CD4-positive, alpha-beta T cell (primary cell): Measurements from ENCODE around the gene SORCS2. TPM values are rescaled to one million over a fixed set of nuclear protein-coding genes. Genes with fewer than 3 reads are reported as not detected.

Experiments
- ATAC-seq: fragments of 200-7000 bp; cut with Tn5 transposase; one replicate; pipeline ENCODE4 v1.10.0; 2022; ENCODE audit warnings: mild to moderate bottlenecking; ENCODE audit not compliant: poor library complexity
- CTCF ChIA-PET: fragments of 350-600 bp; sonication (Branson Sonifier 250); formaldehyde crosslinking; loops from one replicate; lab custom pipeline; 2021; ENCODE audit warnings: antibody characterized with exemption, inconsistent platforms; lab: Charles Lee
- POLR2A ChIA-PET: fragments of 350-600 bp; sonication (Branson Sonifier 250); formaldehyde crosslinking; loops from one replicate; lab custom pipeline; 2021; ENCODE audit warnings: antibody characterized with exemption, inconsistent platforms; lab: Charles Lee
- DNase-seq, 14 experiments: peaks; one replicate each; pipeline ENCODE4 v3.0.0-alpha.2; 2013 to 2020; ENCODE audit warnings: mixed read lengths in 2 of 14
- H3K27ac ChIP-seq, 2 donors: one replicate each; pipeline versions ENCODE4 v1.5.1 to v1.7.0; 2013; ENCODE audit warnings: low read length in 2 of 2, low read depth in 1 of 2, mild to moderate bottlenecking in 1 of 2
- H3K27me3 ChIP-seq, 2 experiments: 1 replicate in 1 of 2; 2 replicates in 1 of 2; pipeline versions ENCODE4 v1.6.1 to v1.7.0; 2013; ENCODE audit warnings: low read length in 2 of 2, control low read depth in 1 of 2, mild to moderate bottlenecking in 1 of 2, moderate library complexity in 1 of 2; ENCODE audit not compliant: insufficient read depth in 2 of 2, control insufficient read depth in 1 of 2
- H3K36me3 ChIP-seq: one replicate; pipeline ENCODE4 v1.6.1; 2013; ENCODE audit warnings: low read length, control low read depth; ENCODE audit not compliant: insufficient read depth
- H3K4me1 ChIP-seq: one replicate; pipeline ENCODE4 v1.6.1; 2013; ENCODE audit warnings: low read length, control low read depth; ENCODE audit not compliant: insufficient read depth
- H3K4me3 ChIP-seq: one replicate; pipeline ENCODE4 v1.5.1; 2013; ENCODE audit warnings: mild to moderate bottlenecking, low read length, moderate library complexity
- H3K9me3 ChIP-seq, 2 experiments: 1 replicate in 1 of 2; 2 replicates in 1 of 2; pipeline versions ENCODE4 v1.6.1 to v1.7.0; 2013; ENCODE audit warnings: low read length in 2 of 2, mild to moderate bottlenecking in 2 of 2, control low read depth in 1 of 2, moderate library complexity in 1 of 2; ENCODE audit not compliant: control insufficient read depth in 1 of 2, insufficient read depth in 1 of 2
- H3K27ac Mint-ChIP-seq: one replicate; pipeline ENCODE4 v1.8.0; 2020; ENCODE audit warnings: mixed read lengths
- H3K27me3 Mint-ChIP-seq: one replicate; pipeline ENCODE4 v1.8.0; 2021; ENCODE audit warnings: mixed read lengths
- H3K36me3 Mint-ChIP-seq: one replicate; pipeline ENCODE4 v1.8.0; 2021; ENCODE audit warnings: low read depth, mixed read lengths
- H3K4me1 Mint-ChIP-seq: one replicate; pipeline ENCODE4 v1.8.0; 2021; ENCODE audit warnings: low read depth, mixed read lengths
- H3K4me3 Mint-ChIP-seq: one replicate; pipeline ENCODE4 v1.8.0; 2020; ENCODE audit warnings: mild to moderate bottlenecking, mixed read lengths
- H3K9me3 Mint-ChIP-seq: one replicate; pipeline ENCODE4 v1.8.0; 2020; ENCODE audit warnings: mixed read lengths
- CTCF ChIP-seq: fragments of 200-600 bp; IDR thresholded peaks from one replicate; pipeline ENCODE4 v1.8.0; 2022; ENCODE audit warnings: antibody characterized with exemption, mild to moderate bottlenecking
- intact Hi-C, 2 experiments: fragments of 100-400 bp; cut with DNase I in 1 of 2; cut with micrococcal nuclease in 1 of 2; formaldehyde crosslinking; loops; one replicate each; pipeline versions ENCODE4 v1.15.1 to v1.9.0; 2023 to 2025; cut with DNase I, micrococcal nuclease
- total RNA-seq, 174 experiments: library from RNA in 2 of 174; stranded (reverse) in 2 of 174; gene quantifications; one replicate each; pipeline ENCODE4 v1.2.3 and lab custom pipeline; 2021 to 2026

The SORCS2 gene
- total RNA-seq, 2 experiments from 2014 or later, result not detected

GRCh38 chr4:7332216-7333023 lies 140.1 kb downstream of the SORCS2 start:
- Mint-ChIP-seq H3K27ac (no peak overlapping the region), H3K27me3 (no peaks in the 10 kb centered on the region), H3K36me3 (no peaks in the 10 kb centered on the region), H3K4me1 (no peaks in the 10 kb centered on the region), H3K9me3 (no peaks in the 10 kb centered on the region), H3K4me3 (no peak overlapping the region)
- H3K36me3 ChIP-seq, result no peaks in the 10 kb centered on the region
- no peak for ATAC-seq
- CTCF ChIA-PET, result no interaction called here
- intact Hi-C loops, result no loop called here
- H3K27me3 ChIP-seq, result no peaks in the 10 kb centered on the region
- no peak for TF ChIP-seq CTCF
- no peak for DNase-seq
- POLR2A ChIA-PET, result no interaction called here
- no peak overlapping the region for H3K4me3 ChIP-seq
- H3K27ac ChIP-seq, result no peak overlapping the region
- peaks cover 0 to 3% of the 10 kb centered on the region in 2 experiments for H3K9me3 ChIP-seq
- no peaks in the 10 kb centered on the region for H3K4me1 ChIP-seq

- ATAC-seq (no peak), DNase-seq (no peak)
- Histone ChIP-seq H3K27me3 (no peaks in the 10 kb centered on the region), H3K36me3 (no peaks in the 10 kb centered on the region), H3K9me3 (peaks cover 0 to 4% of the 10 kb centered on the region in 2 experiments), H3K4me3 (no peak overlapping the region), H3K4me1 (no peaks in the 10 kb centered on the region), H3K27ac (no peak overlapping the region)
- Mint-ChIP-seq H3K36me3 (no peaks in the 10 kb centered on the region), H3K4me1 (no peaks in the 10 kb centered on the region), H3K4me3 (no peak overlapping the region), H3K27ac (no peak overlapping the region), H3K9me3 (no peaks in the 10 kb centered on the region), H3K27me3 (peaks cover 3% of the 10 kb centered on the region)
- intact Hi-C loops, result no loop called here
- ChIA-PET POLR2A (no interaction called here), CTCF (no interaction called here)
- no peak for TF ChIP-seq CTCF
Measured at GRCh38 chr4:7333024-7333780, 140.9 kb downstream of the SORCS2 start.

- DNase-seq, result no peak
- intact Hi-C loops, result no loop called here
- no peak for TF ChIP-seq CTCF
Measured at GRCh38 chr4:7333801-7334421, 141.6 kb downstream of the SORCS2 start.

More at GRCh38 chr4:7333801-7334421, 141.6 kb downstream of the SORCS2 start:
- Histone ChIP-seq H3K9me3 (peaks cover 0 to 6% of the 10 kb centered on the region in 2 experiments), H3K4me3 (no peak overlapping the region), H3K36me3 (no peaks in the 10 kb centered on the region), H3K27ac (no peak overlapping the region), H3K27me3 (no peaks in the 10 kb centered on the region), H3K4me1 (no peaks in the 10 kb centered on the region)
- ATAC-seq, result no peak
- H3K36me3 Mint-ChIP-seq, result no peaks in the 10 kb centered on the region
- no peak overlapping the region for H3K4me3 Mint-ChIP-seq
- H3K4me1 Mint-ChIP-seq, result no peaks in the 10 kb centered on the region
- ChIA-PET POLR2A (no interaction called here), CTCF (no interaction called here)
- H3K27me3 Mint-ChIP-seq, result peaks cover 3% of the 10 kb centered on the region
- H3K27ac Mint-ChIP-seq, result no peak overlapping the region
- no peaks in the 10 kb centered on the region for H3K9me3 Mint-ChIP-seq
